Fibroblast of pulmonary artery (primary cell): Measurements from ENCODE around the gene ADD3.

Source experiments
- DNase-seq: peaks from one replicate; pipeline ENCODE4 v3.0.0-alpha.2; 2010; ENCODE audit warnings: low read depth
- H3K4me3 ChIP-seq: replicated peaks from 2 replicates; pipeline ENCODE4 v1.5.1; 2011; ENCODE audit warnings: low read depth, mild to moderate bottlenecking, control low read depth, low read length, moderate library complexity
- CTCF ChIP-seq: IDR thresholded peaks from 2 replicates; pipeline ENCODE4 v1.5.1; 2011; ENCODE audit warnings: mild to moderate bottlenecking, control low read depth, low read length, inconsistent platforms; ENCODE audit errors: missing control alignments

The ADD3 gene

GRCh38 chr10:110137142-110137545 is 129.4 kb downstream of the ADD3 start:
- no peak overlapping the region for H3K4me3 ChIP-seq
- TF ChIP-seq CTCF = peak; percentile 66
- DNase-seq = peak; percentile 91

GRCh38 chr10:110138197-110138812 is 130.5 kb downstream of the ADD3 start:
- DNase-seq = peak; percentile 82
- peak; percentile 64 for TF ChIP-seq CTCF

GRCh38 chr10:110141185-110141584 is 133.4 kb downstream of the ADD3 start:
- TF ChIP-seq CTCF = no peak
- H3K4me3 ChIP-seq = no peak overlapping the region
- peak; percentile 87 for DNase-seq

More at GRCh38 chr10:110138197-110138812, 130.5 kb downstream of the ADD3 start:
- H3K4me3 ChIP-seq = no peak overlapping the region

- no peak for TF ChIP-seq CTCF
- no peak overlapping the region for H3K4me3 ChIP-seq
- DNase-seq = peak; percentile 55
These were observed 134.3 kb downstream of the ADD3 start for GRCh38 chr10:110141871-110142635.

GRCh38 chr10:110142965-110143364 is 135.2 kb downstream of the ADD3 start:
- TF ChIP-seq CTCF = no peak
- no peak for DNase-seq
- no peak overlapping the region for H3K4me3 ChIP-seq

- H3K4me3 ChIP-seq = no peak overlapping the region
- no peak for DNase-seq
- TF ChIP-seq CTCF = no peak
These were observed 136.7 kb downstream of the ADD3 start for GRCh38 chr10:110144507-110144906.
